Keratinocyte (primary cell): ENCODE measurements around the gene VSNL1. TPM values are rescaled to one million over a fixed set of nuclear protein-coding genes. Genes with fewer than 3 reads are reported as not detected.

Experiments used
- DNase-seq: peaks from one replicate; pipeline ENCODE4 v3.0.0-alpha.2; 2011; ENCODE audit warnings: low read depth, missing footprints, low spot score
- FAIRE-seq: peaks from 2 replicates; lab custom pipeline; 2011; peaks lifted over from hg19 to GRCh38; lab: Jason Lieb, UNC
- H2AFZ ChIP-seq: 2 replicates; pipeline ENCODE4 v1.6.0; 2012; ENCODE audit warnings: low read length, control low read depth, inconsistent platforms; ENCODE audit not compliant: control insufficient read depth
- H3K27ac ChIP-seq: 2 replicates; pipeline ENCODE4 v1.5.1; 2011; ENCODE audit warnings: low read length; ENCODE audit not compliant: control insufficient read depth, insufficient read depth
- H3K27me3 ChIP-seq: 3 replicates; pipeline ENCODE4 v1.6.0; 2011; ENCODE audit warnings: low read length; ENCODE audit not compliant: control insufficient read depth, insufficient read depth; ENCODE audit errors: extremely low read depth
- H3K36me3 ChIP-seq, 2 experiments: 2 replicates in 1 of 2; 3 replicates in 1 of 2; pipeline ENCODE4 v1.5.1; 2011; ENCODE audit warnings: low read length in 2 of 2, mild to moderate bottlenecking in 1 of 2; ENCODE audit not compliant: control insufficient read depth in 2 of 2, insufficient read depth in 2 of 2; ENCODE audit errors: extremely low read depth in 1 of 2
- H3K4me1 ChIP-seq: 3 replicates; pipeline ENCODE4 v1.5.1; 2011; ENCODE audit warnings: low read length; ENCODE audit not compliant: control insufficient read depth, insufficient read depth; ENCODE audit errors: extremely low read depth
- H3K4me2 ChIP-seq: 3 replicates; pipeline ENCODE4 v1.6.0; 2011; ENCODE audit warnings: low read depth, low read length; ENCODE audit not compliant: control insufficient read depth, insufficient read depth; ENCODE audit errors: extremely low read depth
- H3K4me3 ChIP-seq, 3 experiments: fragments of 200-600 bp in 1 of 3; sonication (generic) in 1 of 3; 2 replicates in 2 of 3; 3 replicates in 1 of 3; pipeline ENCODE4 v1.5.1; 2011 to 2016; ENCODE audit warnings: low read length in 3 of 3, mild to moderate bottlenecking in 3 of 3, control low read depth in 2 of 3, inconsistent platforms in 1 of 3, low read depth in 1 of 3, mixed read lengths in 1 of 3, mixed run types in 1 of 3, moderate library complexity in 1 of 3; ENCODE audit not compliant: control insufficient read depth in 2 of 3, insufficient read depth in 2 of 3; ENCODE audit errors: extremely low read depth in 1 of 3
- H3K79me2 ChIP-seq: 2 replicates; pipeline ENCODE4 v1.6.0; 2012; ENCODE audit warnings: low read length; ENCODE audit not compliant: control insufficient read depth, insufficient read depth
- H3K9ac ChIP-seq: 3 replicates; pipeline ENCODE4 v1.6.0; 2011; ENCODE audit warnings: low read length; ENCODE audit not compliant: control insufficient read depth, insufficient read depth; ENCODE audit errors: extremely low read depth
- H3K9me1 ChIP-seq: 3 replicates; pipeline ENCODE4 v1.6.0; 2011; ENCODE audit warnings: low read length; ENCODE audit not compliant: control insufficient read depth, insufficient read depth; ENCODE audit errors: extremely low read depth
- H3K9me3 ChIP-seq: 2 replicates; pipeline ENCODE4 v1.5.1; 2012; ENCODE audit warnings: low read depth, low read length; ENCODE audit not compliant: control insufficient read depth
- H4K20me1 ChIP-seq: 3 replicates; pipeline ENCODE4 v1.6.0; 2011; ENCODE audit warnings: low read length; ENCODE audit not compliant: control insufficient read depth, insufficient read depth; ENCODE audit errors: extremely low read depth
- CTCF ChIP-seq, 3 experiments: IDR thresholded peaks in 1 of 3; conservative IDR thresholded peaks in 1 of 3; optimal IDR thresholded peaks in 1 of 3; 2 replicates in 2 of 3; 3 replicates in 1 of 3; pipeline versions ENCODE3 to v1.5.1; 2011; ENCODE audit warnings: low read length in 3 of 3, mild to moderate bottlenecking in 3 of 3, moderate library complexity in 2 of 3, control low read depth in 1 of 3, inconsistent platforms in 1 of 3; ENCODE audit not compliant: insufficient read depth in 2 of 3; ENCODE audit errors: extremely low read depth in 1 of 3
- EZH2 ChIP-seq: IDR thresholded peaks from one replicate; pipeline ENCODE4 v1.6.1; 2012; ENCODE audit warnings: inconsistent platforms, mild to moderate bottlenecking, low read length, moderate library complexity
- dilution Hi-C: fragments of 300-500 bp; cut with MboI; formaldehyde crosslinking; loops from one replicate; pipeline ENCODE4 v1.7.0; 2020; ENCODE audit warnings: low sequenced_read_pairs; ENCODE audit not compliant: extremely low pct_ligation_motif_present
- polyA plus RNA-seq, 5 experiments: library from polyadenylated mRNA; depleted of rRNA in 3 of 5; stranded (reverse) in 3 of 5; stranded (forward) in 1 of 5; unstranded in 1 of 5; fragments of >200 nt; gene quantifications; 1 replicate in 1 of 5; 2 replicates in 3 of 5; 3 replicates in 1 of 5; pipeline versions ENCODE4 v1.2.1 to v1.2.3, GENCODE V29; 2011 to 2012; ENCODE audit warnings: missing spikeins in 2 of 5, low read depth in 1 of 5, low replicate concordance in 1 of 5

The VSNL1 gene
- polyA plus RNA-seq, 1 donor (not counting 4 experiments of a cell fraction or from before 2014, with no cell fraction given), result 32.1 TPM

- Histone ChIP-seq H3K4me1 (no peaks in the 10 kb centered on the region), H2AFZ (no peak overlapping the region), H3K9me1 (no peaks in the 10 kb centered on the region), H3K27ac (no peak overlapping the region), H3K36me3 (peaks cover 1 to 8% of the 10 kb centered on the region in 2 experiments), H3K9ac (no peak overlapping the region), H3K4me2 (no peak overlapping the region), H3K4me3 (no peak overlapping the region), H3K27me3 (no peaks in the 10 kb centered on the region), H3K9me3 (no peaks in the 10 kb centered on the region), H3K79me2 (no peaks in the 10 kb centered on the region), H4K20me1 (no peaks in the 10 kb centered on the region)
- DNase-seq (no peak), FAIRE-seq (no peak)
- dilution Hi-C loops, result no loop called here
- no peak for TF ChIP-seq EZH2
- no peak for TF ChIP-seq CTCF (optimal IDR thresholded peaks at IDR 0.05 in 1 of 3, IDR thresholded peaks at IDR 0.05 in 1 of 3, conservative IDR thresholded peaks at IDR 0.05 in 1 of 3; ENCODE audit: extremely low read depth in 1 of 3, insufficient read depth in 2 of 3, low read length in 3 of 3)
Observed at GRCh38 chr2:17657759-17658158, 117.3 kb downstream of the VSNL1 start.

GRCh38 chr2:17658251-17658843, 117.9 kb downstream of the VSNL1 start:
- H3K4me1 ChIP-seq, result no peaks in the 10 kb centered on the region
- dilution Hi-C loops, result no loop called here
- no peak overlapping the region for H3K4me2 ChIP-seq
- TF ChIP-seq EZH2 (no peak), CTCF (optimal IDR thresholded peaks at IDR 0.05 in 1 of 3, IDR thresholded peaks at IDR 0.05 in 1 of 3, conservative IDR thresholded peaks at IDR 0.05 in 1 of 3; ENCODE audit: extremely low read depth in 1 of 3, insufficient read depth in 2 of 3, low read length in 3 of 3) (no peak)
- no peaks in the 10 kb centered on the region for H3K79me2 ChIP-seq
- H2AFZ ChIP-seq, result no peak overlapping the region
- no peaks in the 10 kb centered on the region for H3K9me3 ChIP-seq
- FAIRE-seq (no peak), DNase-seq (no peak)
- H3K9ac ChIP-seq, result no peak overlapping the region
- no peak overlapping the region for H3K4me3 ChIP-seq
- H3K27ac ChIP-seq, result no peak overlapping the region
- H3K9me1 ChIP-seq, result no peaks in the 10 kb centered on the region
- H3K27me3 ChIP-seq, result no peaks in the 10 kb centered on the region
- H3K36me3 ChIP-seq, result peaks cover 1 to 12% of the 10 kb centered on the region in 2 experiments
- no peaks in the 10 kb centered on the region for H4K20me1 ChIP-seq
